Activated CD8-positive, alpha-beta memory T cell treated with anti-CD3 and anti-CD28 coated beads for 4 hours (primary cell): ENCODE data around the gene GGCX.
"Not testable (repeated sequence)": the region's sequence is repeated elsewhere in the genome, so short reads cannot be mapped to it uniquely, and the experiment has no call there.

ENCODE experiments used
- DNase-seq, 2 donors: peaks; one replicate each; pipeline ENCODE4 v3.0.0-alpha.2; 2020; ENCODE audit warnings: low read depth in 2 of 2

GGCX gene

DNA sequence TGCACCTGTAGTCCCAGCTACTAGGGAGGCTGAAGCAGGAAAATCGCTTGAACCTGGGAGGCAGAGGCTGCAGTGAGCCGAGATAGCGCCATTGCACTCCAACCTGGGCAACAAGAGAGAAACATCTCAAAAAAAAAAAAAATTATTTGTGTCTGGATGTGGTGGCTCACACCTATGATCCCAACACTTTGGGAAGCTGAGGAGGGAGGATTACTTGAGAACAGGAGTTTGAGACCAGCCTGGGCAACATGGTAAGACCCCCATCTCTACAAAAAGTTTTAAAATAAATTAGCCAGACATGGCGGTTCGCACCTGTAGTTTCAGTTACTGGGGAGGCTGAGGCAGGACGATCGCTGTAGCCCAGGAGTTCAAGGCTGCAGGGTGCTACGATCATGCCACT lies 14.4 kb upstream of the GGCX start:
- DNase-seq = no peak

DNA sequence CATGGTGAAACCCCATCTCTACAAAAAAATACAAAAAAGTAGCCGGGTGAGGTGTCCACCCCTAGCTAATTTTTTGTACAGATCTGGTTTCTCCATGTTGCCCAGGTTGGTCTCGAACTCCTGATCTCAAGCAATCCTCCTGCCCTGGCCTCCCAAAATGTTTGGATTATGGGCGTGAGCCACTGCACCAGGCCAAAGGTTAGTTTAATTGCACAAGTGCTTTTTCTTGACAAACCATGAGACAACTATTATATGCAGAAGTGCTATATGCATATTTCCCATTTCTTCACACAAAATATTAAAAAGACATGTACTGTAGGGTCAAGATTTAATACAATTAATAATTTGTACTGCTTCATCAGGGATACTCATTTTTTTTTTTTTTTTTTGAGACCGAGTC lies 5.0 kb upstream of the GGCX start:
- DNase-seq = no peak

GRCh38 chr2:85564144-85564563 lies 2.9 kb upstream of the GGCX start:
- no peak for DNase-seq

DNA sequence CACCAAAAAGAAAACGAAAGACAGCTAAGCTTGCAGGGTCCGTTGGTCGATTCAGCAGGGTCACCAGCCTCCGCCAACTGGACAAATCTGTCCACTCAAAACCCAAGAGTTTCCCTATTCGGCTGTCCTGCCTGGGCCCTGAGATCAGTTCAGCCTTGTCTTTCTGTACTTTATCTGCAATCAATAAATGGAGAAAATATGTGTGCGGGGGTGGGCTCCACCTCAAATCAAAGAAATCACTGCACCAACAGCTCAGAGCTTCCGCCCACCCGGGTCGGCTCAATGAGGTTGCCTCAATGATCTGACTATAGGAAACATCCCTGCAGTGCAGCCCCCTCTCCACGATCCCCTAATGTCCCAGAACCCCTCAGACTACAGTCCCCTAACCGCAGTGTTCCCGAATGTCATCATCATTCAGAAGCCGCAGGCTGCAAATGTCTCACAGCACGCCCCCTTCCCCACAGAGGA lies 447 bp downstream of the GGCX start:
- DNase-seq = peak in 1 of 2 donors; percentile 19

GRCh38 chr2:85560403-85560726 lies 928 bp downstream of the GGCX start:
- not testable (repeated sequence) for DNase-seq

- DNase-seq = no peak
Observed at GRCh38 chr2:85558160-85558559, 3.1 kb downstream of the GGCX start.

DNA sequence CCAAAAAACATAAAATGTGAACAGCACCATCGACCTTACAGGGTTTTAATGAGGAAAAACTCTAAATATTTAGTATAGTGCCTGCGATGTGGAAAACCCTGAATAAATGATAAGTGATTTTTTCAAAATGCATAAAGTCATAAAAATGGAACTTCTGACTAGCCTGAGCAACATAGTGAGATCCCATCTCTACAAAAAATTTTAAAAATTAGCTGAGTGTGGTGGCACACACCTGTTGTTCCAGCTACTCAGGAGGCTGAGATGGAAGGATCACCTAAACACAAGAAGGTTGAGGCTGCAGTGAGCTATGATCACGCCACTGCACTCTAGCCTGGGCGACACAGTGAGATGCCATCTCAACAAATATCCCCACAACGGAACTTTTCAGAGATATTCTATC lies 4.2 kb downstream of the GGCX start:
- no peak for DNase-seq

DNA sequence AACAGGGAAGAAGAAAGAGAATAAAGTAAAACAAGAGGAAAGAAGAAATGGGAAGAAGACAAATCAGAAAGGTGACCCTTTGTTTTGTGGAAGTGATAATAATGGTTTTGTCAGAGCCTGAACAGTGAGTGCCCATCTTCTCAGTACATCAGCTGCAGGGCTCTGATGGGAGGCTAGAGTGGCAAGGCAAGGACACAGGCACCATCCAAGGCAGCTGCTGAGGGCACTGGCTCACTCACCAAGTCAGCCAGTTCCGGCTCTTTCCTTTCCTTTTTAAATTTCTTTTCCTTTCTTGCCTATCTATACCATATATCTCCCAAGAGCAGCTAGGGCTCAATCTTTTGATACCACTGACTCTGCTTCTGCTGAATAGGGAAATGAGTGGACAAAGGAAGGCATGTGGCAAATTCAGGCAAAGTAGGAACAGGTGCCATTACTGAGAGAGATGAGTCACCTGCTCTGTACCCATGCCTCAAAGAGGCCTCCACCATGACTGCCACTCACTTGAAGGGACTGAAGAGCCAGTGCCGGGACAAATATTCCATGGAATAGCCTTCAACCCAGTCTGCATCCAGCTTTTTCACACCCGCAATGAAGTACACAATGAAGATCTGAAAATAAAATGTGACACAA lies 6.2 kb downstream of the GGCX start:
- DNase-seq = no peak

- DNase-seq = no peak
Observed at GRCh38 chr2:85553184-85553583, 8.1 kb downstream of the GGCX start.

GRCh38 chr2:85551698-85552678 lies 9.3 kb downstream of the GGCX start:
- peak; percentile 80 for DNase-seq

- DNase-seq = no peak
Observed at GRCh38 chr2:85550486-85550885, 10.8 kb downstream of the GGCX start.

DNA sequence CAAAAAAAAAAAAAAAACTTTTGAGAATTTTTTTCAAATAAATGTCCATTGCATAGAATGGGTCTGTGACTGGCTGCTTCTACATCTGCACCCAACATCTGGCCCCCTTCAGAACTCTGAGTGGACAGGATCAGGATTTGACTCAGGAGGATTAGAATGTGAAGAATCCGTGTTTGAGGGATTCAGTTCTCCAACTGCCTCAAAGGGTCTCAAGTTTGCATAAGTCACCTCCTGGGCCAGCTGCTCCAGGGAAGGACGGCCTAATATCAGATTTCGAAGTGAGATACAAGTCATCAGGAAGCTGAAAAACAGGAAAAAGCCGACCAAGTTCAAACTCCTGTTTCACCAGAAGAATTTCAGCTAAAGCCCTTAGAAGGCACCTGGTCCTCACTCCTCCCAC lies 11.5 kb downstream of the GGCX start:
- no peak for DNase-seq

GRCh38 chr2:85549095-85549494 lies 12.2 kb downstream of the GGCX start:
- DNase-seq = no peak

GRCh38 chr2:85548608-85548900 lies 12.7 kb downstream of the GGCX start:
- no peak for DNase-seq

DNA sequence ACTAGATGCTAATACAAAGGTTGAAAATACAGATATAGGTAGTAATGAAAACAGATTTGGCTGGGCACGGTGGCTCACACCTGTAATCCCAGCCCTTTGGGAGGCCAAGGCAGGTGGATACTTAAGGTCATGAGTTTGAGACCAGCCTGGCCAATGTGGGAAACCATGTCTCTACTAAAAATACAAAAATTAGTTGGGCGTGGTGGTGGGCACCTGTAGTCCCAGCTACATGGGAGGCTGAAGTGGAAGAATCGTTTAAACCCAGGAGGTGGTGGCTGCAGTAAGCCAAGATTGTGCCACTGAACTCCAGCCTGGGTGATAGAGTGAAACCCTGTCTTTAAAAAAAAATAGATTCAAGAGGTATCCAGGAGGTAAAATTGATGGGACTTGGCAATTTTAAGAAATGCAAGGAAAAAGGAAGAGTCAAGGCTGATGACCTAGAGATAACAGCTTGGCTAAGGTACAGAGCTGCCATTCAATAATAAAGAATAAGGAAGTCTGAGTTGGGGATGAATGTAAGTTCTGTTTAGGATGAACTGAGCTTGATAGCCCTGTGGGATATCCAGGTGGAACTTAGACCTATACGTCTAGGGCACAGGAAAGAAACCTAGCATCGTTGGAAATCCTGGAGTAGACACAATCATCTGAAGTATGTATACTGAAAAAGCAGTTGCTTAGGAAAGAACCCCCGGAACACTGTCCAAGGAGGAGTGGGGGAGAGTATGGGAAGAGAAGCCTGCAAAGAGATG lies 13.3 kb downstream of the GGCX start:
- no peak for DNase-seq

DNA sequence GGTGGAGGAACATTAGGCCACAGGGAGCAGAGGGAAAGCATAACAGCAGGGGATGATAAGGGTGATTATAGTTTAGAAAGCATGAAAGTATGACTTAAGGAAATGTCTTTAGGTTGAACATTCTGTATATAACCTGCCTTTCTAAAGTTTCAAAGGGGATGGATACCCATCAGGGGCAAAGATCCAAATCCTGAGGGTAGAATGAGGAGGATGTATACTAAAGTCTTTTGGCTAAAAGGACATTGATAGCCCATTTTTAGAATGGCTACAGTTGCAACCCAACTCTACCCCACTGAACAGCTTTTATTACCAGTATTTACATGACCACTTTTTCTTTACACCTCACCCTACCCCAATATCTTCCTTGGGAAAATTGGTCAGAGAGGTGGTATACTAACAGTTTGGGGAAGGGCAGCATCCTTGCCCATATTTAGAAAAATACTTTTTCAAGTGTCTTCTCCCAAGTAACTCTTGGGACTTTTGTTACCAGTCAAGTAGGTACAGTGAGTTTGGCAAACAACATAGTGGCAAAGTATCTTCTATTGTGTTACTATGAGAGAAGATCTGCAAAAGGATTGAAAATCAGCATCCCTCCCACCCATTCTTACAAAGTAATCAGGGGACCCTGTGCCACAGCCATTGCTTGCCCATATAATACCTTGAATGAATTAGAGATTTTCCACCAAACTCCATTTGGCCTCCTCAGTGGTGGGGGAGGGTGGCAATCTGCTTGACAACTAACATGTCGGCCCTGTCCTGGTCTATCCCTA lies 14.0 kb downstream of the GGCX start:
- no peak for DNase-seq

DNA sequence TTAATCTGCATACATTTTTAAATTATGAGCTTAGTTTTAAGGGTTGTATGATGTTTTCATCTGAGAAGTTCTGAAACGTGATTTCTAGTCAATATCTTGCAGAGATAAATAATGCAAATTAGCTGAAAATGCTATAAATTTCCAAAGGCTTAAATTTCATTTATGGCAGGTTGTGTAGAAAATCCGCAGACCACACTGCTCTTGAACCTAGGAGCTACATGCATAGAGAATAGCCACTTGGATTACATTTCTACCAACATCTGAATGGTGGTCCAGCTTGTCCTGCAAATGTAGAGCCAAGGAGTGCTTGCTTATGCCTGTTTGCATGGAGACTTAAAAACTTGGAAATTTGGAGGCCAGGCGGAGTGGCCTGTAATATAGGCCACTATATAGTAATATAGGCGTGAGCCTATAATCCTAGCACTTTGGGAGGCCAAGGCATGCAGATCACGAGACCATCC lies 15.5 kb downstream of the GGCX start:
- no peak for DNase-seq

DNA sequence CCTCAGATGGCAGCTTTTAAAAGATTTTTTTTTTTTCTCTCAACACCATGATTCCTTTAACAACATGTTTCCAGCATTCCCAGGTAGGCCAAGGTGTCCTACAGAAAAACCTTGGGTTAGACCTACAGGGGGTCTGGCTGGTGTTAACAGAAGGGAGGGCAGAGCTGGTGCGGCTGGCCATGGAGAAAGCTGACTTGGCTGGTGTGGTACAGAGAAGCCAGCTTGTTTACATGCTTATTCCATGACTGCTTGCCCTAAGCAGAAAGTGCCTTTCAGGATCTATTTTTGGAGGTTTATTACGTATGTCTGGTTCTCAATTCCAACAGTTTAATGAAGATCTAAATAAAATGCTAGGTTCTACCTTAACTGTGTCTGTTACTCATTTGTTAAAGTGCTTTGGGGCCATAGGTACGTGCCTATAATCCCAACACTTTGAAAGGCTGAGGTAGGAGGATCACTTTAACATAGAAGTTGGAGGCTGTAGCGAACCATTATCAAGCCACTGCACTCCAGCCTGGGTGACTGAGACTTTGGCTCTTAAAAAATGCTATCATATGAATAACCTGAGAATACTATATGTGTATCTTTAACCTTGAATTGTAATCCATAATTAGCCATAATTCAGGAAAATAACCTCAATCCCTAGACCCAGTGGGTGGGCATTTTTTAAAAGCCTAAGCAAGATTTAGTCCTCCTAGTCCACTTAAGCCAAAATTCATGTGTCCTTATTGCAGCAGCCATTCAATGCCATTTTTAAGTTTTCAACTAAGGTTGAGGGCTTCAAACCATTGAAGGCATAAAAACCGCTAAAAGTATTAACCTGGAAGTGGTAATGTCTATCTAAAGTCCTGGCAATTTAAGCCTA lies 16.1 kb downstream of the GGCX start:
- DNase-seq = not testable (repeated sequence)

- not testable (repeated sequence) for DNase-seq
Observed at GRCh38 chr2:85544254-85544691, 17.0 kb downstream of the GGCX start.

GRCh38 chr2:85542777-85543176 lies 18.5 kb downstream of the GGCX start:
- DNase-seq = no peak
